PC-3 (cell line): ENCODE results near the gene NCKIPSD. TPM values are rescaled to one million over a fixed set of nuclear protein-coding genes. Genes with fewer than 3 reads are reported as not detected.

Source experiments
- ATAC-seq: fragments of 200-7000 bp; cut with Tn5 transposase; 2 replicates; pipeline ENCODE4 v1.9.1; 2020; ENCODE audit warnings: mild to moderate bottlenecking, moderate library complexity
- BruUV-seq: library from RNA; stranded (reverse); fragments of 400-500 nt; replicated peaks from 2 replicates; lab custom pipeline; 2021; lab: Mats Ljungman, UMichigan
- CTCF ChIA-PET: fragments of 300-600 bp; sonication (Branson Sonifier 250); formaldehyde crosslinking; loops from one replicate; lab custom pipeline; 2022; ENCODE audit warnings: antibody characterized with exemption; lab: Charles Lee
- POLR2A ChIA-PET: fragments of 300-600 bp; sonication (Branson Sonifier 250); formaldehyde crosslinking; loops from one replicate; lab custom pipeline; 2022; ENCODE audit warnings: antibody characterized with exemption; ENCODE audit not compliant: unreplicated experiment; lab: Charles Lee
- DNase-seq: peaks from one replicate; pipeline ENCODE4 v3.0.0-alpha.2; 2015
- H2AFZ ChIP-seq: fragments of 300-600 bp; sonication (generic); 2 replicates; pipeline ENCODE4 v1.6.0; 2016; ENCODE audit warnings: antibody characterized with exemption, low read length
- H3F3A ChIP-seq: fragments of 300-600 bp; sonication (generic); one replicate; pipeline ENCODE4 v1.6.0; 2017; ENCODE audit warnings: antibody characterized with exemption, low read length, control low read depth, mild to moderate bottlenecking; ENCODE audit not compliant: unreplicated experiment
- H3K27ac ChIP-seq: fragments of 300-600 bp; sonication (generic); 2 replicates; pipeline ENCODE4 v1.5.1; 2016; ENCODE audit warnings: mild to moderate bottlenecking, low read length
- H3K27me3 ChIP-seq: fragments of 300-600 bp; sonication (generic); 2 replicates; pipeline ENCODE4 v1.6.1; 2016; ENCODE audit warnings: low read length, mixed read lengths
- H3K36me3 ChIP-seq: fragments of 300-600 bp; sonication (generic); 2 replicates; pipeline ENCODE4 v1.6.1; 2016; ENCODE audit warnings: low read depth, mixed run types, low read length, mixed read lengths
- H3K4me1 ChIP-seq: fragments of 300-600 bp; sonication (generic); 2 replicates; pipeline ENCODE4 v1.5.1; 2016; ENCODE audit warnings: low read length; ENCODE audit not compliant: insufficient read depth
- H3K4me2 ChIP-seq: fragments of 300-600 bp; sonication (generic); 2 replicates; pipeline ENCODE4 v1.6.0; 2016; ENCODE audit warnings: low read length
- H3K4me3 ChIP-seq: fragments of 300-600 bp; sonication (generic); 2 replicates; pipeline ENCODE4 v1.5.1; 2016; ENCODE audit warnings: mild to moderate bottlenecking, low read length, mixed read lengths
- H3K79me2 ChIP-seq: fragments of 300-600 bp; sonication (generic); 2 replicates; pipeline ENCODE4 v1.6.1; 2017; ENCODE audit warnings: low read length, mixed read lengths
- H3K9ac ChIP-seq: fragments of 300-600 bp; sonication (generic); 2 replicates; pipeline ENCODE4 v1.6.0; 2016; ENCODE audit warnings: mild to moderate bottlenecking, low read length
- H3K9me2 ChIP-seq: fragments of 300-600 bp; sonication (generic); replicated peaks from 2 replicates; pipeline ENCODE4 v1.6.1; 2016; ENCODE audit warnings: mixed run types, low read length, mixed read lengths
- H3K9me3 ChIP-seq: fragments of 300-600 bp; sonication (generic); 2 replicates; pipeline ENCODE4 v1.6.1; 2016; ENCODE audit warnings: low read length, mixed read lengths
- H4K20me1 ChIP-seq: fragments of 300-600 bp; sonication (generic); 2 replicates; pipeline ENCODE4 v1.6.1; 2016; ENCODE audit warnings: low read length, mixed read lengths
- EZH2 ChIP-seq: fragments of 300-600 bp; sonication (generic); IDR thresholded peaks from one replicate; pipeline ENCODE4 v1.6.1; 2017; ENCODE audit warnings: antibody characterized with exemption, mild to moderate bottlenecking, low read length; ENCODE audit not compliant: unreplicated experiment
- EZH2phosphoT487 ChIP-seq: fragments of 300-600 bp; sonication (generic); IDR thresholded peaks from 2 replicates; pipeline ENCODE4 v1.6.1; 2018; ENCODE audit warnings: mild to moderate bottlenecking, antibody characterized with exemption, low read length, borderline replicate concordance
- intact Hi-C: fragments of 100-400 bp; cut with micrococcal nuclease; formaldehyde crosslinking; loops from 2 replicates; pipeline ENCODE4 v1.9.0; 2023
- total RNA-seq: library from RNA; depleted of rRNA; stranded (reverse); fragments of >200 nt; gene quantifications from 2 replicates; pipeline ENCODE4 v1.2.3, GENCODE V29; 2014
- TF ChIP-seq, protein P1 (sequence below): fragments of 300-600 bp; sonication (generic); conservative IDR thresholded peaks from 2 replicates; pipeline ENCODE4 v1.5.1; 2017; ENCODE audit warnings: antibody characterized with exemption, low read depth, mild to moderate bottlenecking, low read length

Gene NCKIPSD
- total RNA-seq, 1 experiment from 2014 or later: 66.8 TPM

DNA sequence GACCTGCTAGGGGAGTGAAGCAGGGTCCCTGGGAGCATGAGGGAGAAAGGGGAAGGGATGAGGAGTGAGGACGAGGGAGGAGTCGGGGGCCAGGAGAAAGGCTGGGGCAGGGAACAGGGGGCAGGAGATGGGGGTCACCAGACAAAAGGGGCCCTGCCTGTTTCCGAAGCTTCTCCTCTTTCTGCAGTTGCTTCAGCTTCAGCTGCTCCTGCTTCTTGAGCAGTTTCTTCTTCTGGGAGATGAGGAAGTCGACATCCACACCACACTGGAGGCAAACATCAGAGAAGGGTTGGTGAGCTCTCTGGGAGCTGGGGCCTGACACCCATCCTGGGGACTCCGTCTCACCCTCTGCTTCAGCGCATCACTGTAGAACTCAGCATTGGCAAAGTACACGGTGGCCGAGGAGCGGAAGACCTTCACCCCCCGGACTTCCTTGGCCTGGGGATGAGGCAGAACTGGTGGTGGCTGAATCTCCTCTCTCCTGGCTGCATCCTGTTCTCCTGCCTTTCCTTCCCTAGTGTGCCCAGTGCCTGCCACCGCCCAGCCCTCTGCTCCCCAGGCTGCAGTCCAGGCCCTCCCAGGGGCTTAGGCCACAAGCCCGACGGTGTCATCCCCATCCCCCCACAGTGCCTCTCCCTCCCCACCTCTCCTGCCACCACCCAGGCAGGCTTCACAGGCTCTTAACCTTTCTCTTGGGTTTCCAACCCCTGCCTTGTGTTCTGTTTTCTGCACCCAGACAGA is 57.3 kb downstream of the NCKIPSD start:
- CTCF ChIA-PET: interaction anchor here (0.7 kb wide), 1 partner anchor 476 kb away, joined by 3 read pairs; no protein-coding TSS in a partner anchor
- H3K79me2 ChIP-seq: peaks cover 2% of the 10 kb centered on the region; the same call in 1 of the 2 replicates
- H3K36me3 ChIP-seq: peaks cover 28% of the 10 kb centered on the region
- DNase-seq (no peak), ATAC-seq (no peak)
- H3K4me1 ChIP-seq: no peaks in the 10 kb centered on the region
- no peak overlapping the region for H2AFZ ChIP-seq
- H4K20me1 ChIP-seq: no peaks in the 10 kb centered on the region
- no peak overlapping the region for H3K9ac ChIP-seq
- H3K27ac ChIP-seq: no peak overlapping the region
- no peaks in the 10 kb centered on the region for H3K27me3 ChIP-seq
- H3K9me2 ChIP-seq: no peaks in the 10 kb centered on the region
- POLR2A ChIA-PET: no interaction called here
- no peaks in the 10 kb centered on the region for H3F3A ChIP-seq
- intact Hi-C loops: no loop called here
- H3K4me2 ChIP-seq: no peak overlapping the region
- TF ChIP-seq EZH2phosphoT487 (no peak), EZH2 (no peak)
- TF ChIP-seq, protein P1, sequence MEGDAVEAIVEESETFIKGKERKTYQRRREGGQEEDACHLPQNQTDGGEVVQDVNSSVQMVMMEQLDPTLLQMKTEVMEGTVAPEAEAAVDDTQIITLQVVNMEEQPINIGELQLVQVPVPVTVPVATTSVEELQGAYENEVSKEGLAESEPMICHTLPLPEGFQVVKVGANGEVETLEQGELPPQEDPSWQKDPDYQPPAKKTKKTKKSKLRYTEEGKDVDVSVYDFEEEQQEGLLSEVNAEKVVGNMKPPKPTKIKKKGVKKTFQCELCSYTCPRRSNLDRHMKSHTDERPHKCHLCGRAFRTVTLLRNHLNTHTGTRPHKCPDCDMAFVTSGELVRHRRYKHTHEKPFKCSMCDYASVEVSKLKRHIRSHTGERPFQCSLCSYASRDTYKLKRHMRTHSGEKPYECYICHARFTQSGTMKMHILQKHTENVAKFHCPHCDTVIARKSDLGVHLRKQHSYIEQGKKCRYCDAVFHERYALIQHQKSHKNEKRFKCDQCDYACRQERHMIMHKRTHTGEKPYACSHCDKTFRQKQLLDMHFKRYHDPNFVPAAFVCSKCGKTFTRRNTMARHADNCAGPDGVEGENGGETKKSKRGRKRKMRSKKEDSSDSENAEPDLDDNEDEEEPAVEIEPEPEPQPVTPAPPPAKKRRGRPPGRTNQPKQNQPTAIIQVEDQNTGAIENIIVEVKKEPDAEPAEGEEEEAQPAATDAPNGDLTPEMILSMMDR: no peak
- no TSS peak for BruUV-seq
- no peaks in the 10 kb centered on the region for H3K9me3 ChIP-seq
- no peak overlapping the region for H3K4me3 ChIP-seq

- Histone ChIP-seq H3K36me3 (peaks cover 24% of the 10 kb centered on the region), H2AFZ (no peak overlapping the region), H3K9me2 (no peaks in the 10 kb centered on the region), H3F3A (no peaks in the 10 kb centered on the region), H3K27ac (no peak overlapping the region), H3K4me3 (no peak overlapping the region), H4K20me1 (no peaks in the 10 kb centered on the region), H3K9ac (no peak overlapping the region), H3K4me1 (no peaks in the 10 kb centered on the region), H3K79me2 (no peaks in the 10 kb centered on the region), H3K9me3 (no peaks in the 10 kb centered on the region), H3K27me3 (no peaks in the 10 kb centered on the region), H3K4me2 (no peak overlapping the region)
- intact Hi-C loops: no loop called here
- no peak for TF ChIP-seq EZH2phosphoT487
- no peak for TF ChIP-seq EZH2
- TF ChIP-seq, protein P1: no peak
- DNase-seq: no peak
- ATAC-seq: no peak
- ChIA-PET CTCF (no interaction called here), POLR2A (no interaction called here)
- BruUV-seq: no TSS peak
These were observed 60.1 kb downstream of the NCKIPSD start for GRCh38 chr3:48625600-48625999.

GRCh38 chr3:48624767-48625166 is 60.9 kb downstream of the NCKIPSD start:
- DNase-seq (no peak), ATAC-seq (no peak; the same call in 1 of the 2 replicates)
- no peak for TF ChIP-seq EZH2
- ChIA-PET POLR2A (no interaction called here), CTCF (no interaction called here)
- Histone ChIP-seq H3K27me3 (no peaks in the 10 kb centered on the region), H3K27ac (no peak overlapping the region), H3K79me2 (no peaks in the 10 kb centered on the region), H3F3A (no peaks in the 10 kb centered on the region), H3K9me2 (no peaks in the 10 kb centered on the region), H3K36me3 (peaks cover 19% of the 10 kb centered on the region), H3K9me3 (no peaks in the 10 kb centered on the region), H3K9ac (no peak overlapping the region), H3K4me3 (no peak overlapping the region), H4K20me1 (no peaks in the 10 kb centered on the region), H2AFZ (no peak overlapping the region), H3K4me2 (no peak overlapping the region), H3K4me1 (no peaks in the 10 kb centered on the region)
- BruUV-seq: no TSS peak
- intact Hi-C loops: no loop called here
